Hepatocyte (in vitro differentiated cells): ENCODE results near the gene B4GALT7. TPM values are rescaled to one million over a fixed set of nuclear protein-coding genes. Genes with fewer than 3 reads are reported as not detected.

ENCODE experiments used
- DNase-seq: peaks from one replicate; pipeline ENCODE4 v3.0.0-alpha.2; 2016; ENCODE audit warnings: low spot score
- H2AFZ ChIP-seq: fragments of 200-600 bp; sonication (generic); 2 replicates; pipeline ENCODE4 v1.6.0; 2016; ENCODE audit warnings: antibody characterized with exemption, mild to moderate bottlenecking
- H3K27ac ChIP-seq: fragments of 200-600 bp; sonication (generic); 2 replicates; pipeline ENCODE4 v1.5.1; 2016; ENCODE audit warnings: mild to moderate bottlenecking
- H3K27me3 ChIP-seq: fragments of 200-600 bp; sonication (generic); 2 replicates; pipeline ENCODE4 v1.6.1; 2016
- H3K36me3 ChIP-seq: fragments of 200-600 bp; sonication (generic); replicated peaks from 2 replicates; pipeline ENCODE4 v1.5.1; 2016; ENCODE audit warnings: low read depth; ENCODE audit not compliant: insufficient read depth
- H3K4me1 ChIP-seq: fragments of 200-600 bp; sonication (generic); 2 replicates; pipeline ENCODE4 v1.5.1; 2016; ENCODE audit warnings: mild to moderate bottlenecking, moderate library complexity; ENCODE audit not compliant: insufficient read depth
- H3K4me2 ChIP-seq: fragments of 200-600 bp; sonication (generic); 2 replicates; pipeline ENCODE4 v1.6.0; 2016
- H3K4me3 ChIP-seq: fragments of 200-600 bp; sonication (generic); 2 replicates; pipeline ENCODE4 v1.5.1; 2016; ENCODE audit warnings: mild to moderate bottlenecking
- H3K79me2 ChIP-seq: fragments of 200-600 bp; sonication (generic); 2 replicates; pipeline ENCODE4 v1.6.0; 2017; ENCODE audit warnings: mild to moderate bottlenecking
- H3K9me2 ChIP-seq: fragments of 200-600 bp; sonication (generic); replicated peaks from 2 replicates; pipeline ENCODE4 v1.6.0; 2017; ENCODE audit warnings: mild to moderate bottlenecking; ENCODE audit not compliant: insufficient read depth
- H3K9me3 ChIP-seq: fragments of 200-600 bp; sonication (generic); 2 replicates; pipeline ENCODE4 v1.5.1; 2016; ENCODE audit warnings: low read depth, mild to moderate bottlenecking
- H4K20me1 ChIP-seq: fragments of 200-600 bp; sonication (generic); 2 replicates; pipeline ENCODE4 v1.6.0; 2016; ENCODE audit warnings: mild to moderate bottlenecking; ENCODE audit not compliant: insufficient read depth, poor library complexity, severe bottlenecking
- EZH2 ChIP-seq: fragments of 200-600 bp; sonication (generic); IDR thresholded peaks from 2 replicates; pipeline ENCODE4 v1.6.1; 2016; ENCODE audit warnings: antibody characterized with exemption, mild to moderate bottlenecking, borderline replicate concordance
- EZH2phosphoT487 ChIP-seq: fragments of 200-600 bp; sonication (generic); IDR thresholded peaks from one replicate; pipeline ENCODE4 v1.6.1; 2018; ENCODE audit warnings: antibody characterized with exemption, mild to moderate bottlenecking, low read depth, moderate library complexity; ENCODE audit not compliant: unreplicated experiment, severe bottlenecking
- WGBS: methylation state at CpG from one replicate; pipeline ENCODE4 v1.1.6; 2016; ENCODE audit warnings: low lambda C conversion rate; ENCODE audit errors: missing lambda C conversion rate; 5-methylcytosine and 5-hydroxymethylcytosine counted together
- polyA plus RNA-seq: library from polyadenylated mRNA; unstranded; fragments of >200 nt; fragmentation: Nextera tagmentation; extraction: Ambion mirVana; gene quantifications from 2 replicates; pipeline ENCODE4 v1.2.1, GENCODE V29; 2016
- total RNA-seq: library from RNA; depleted of rRNA; stranded (reverse); fragments of >200 nt; gene quantifications from 2 replicates; pipeline ENCODE4 v1.2.3, GENCODE V29; 2014
- TF ChIP-seq, protein P1 (sequence below): fragments of 200-600 bp; sonication (generic); IDR thresholded peaks from 2 replicates; pipeline ENCODE4 v1.5.1; 2016; ENCODE audit warnings: antibody characterized with exemption, mild to moderate bottlenecking; ENCODE audit not compliant: poor library complexity

B4GALT7 gene
- total and polyA plus RNA-seq, 2 experiments from 2014 or later = 28.5 to 60.7 TPM

DNA sequence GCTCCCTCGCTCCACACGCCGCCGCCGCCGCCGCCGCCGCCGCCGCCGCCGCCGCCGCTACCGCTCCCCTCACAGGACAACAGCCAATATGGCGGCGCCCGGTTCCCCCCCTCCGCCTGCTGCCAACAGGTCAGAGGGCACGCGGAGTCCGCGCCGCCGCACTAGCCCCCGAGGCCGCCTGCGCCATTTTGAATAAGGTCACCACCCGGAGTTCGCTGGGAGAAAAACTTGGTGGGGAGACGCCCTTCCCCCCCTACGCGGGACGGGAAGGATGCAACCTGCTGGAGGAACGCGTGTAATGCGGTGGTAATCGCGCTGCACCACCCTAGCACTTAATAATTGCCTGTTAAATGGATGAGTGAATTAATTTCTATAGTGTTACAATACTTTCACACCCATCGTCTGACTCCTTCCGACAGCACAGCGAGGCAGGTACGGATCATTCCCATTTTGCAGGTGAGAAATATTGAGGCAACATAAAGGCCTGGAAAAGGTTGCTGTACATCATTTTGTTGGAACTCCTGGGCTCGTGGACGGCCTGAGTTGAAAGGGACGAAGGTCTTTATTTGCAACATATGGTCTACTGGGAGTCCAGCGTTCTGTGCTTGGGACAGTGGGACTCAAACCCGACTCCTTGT, 45.3 kb upstream of the B4GALT7 start, which contains the start of gene FAM193B:
Gene FAM193B, minus strand, starts transcription at position 90 of the 638 bp plus-strand sequence. CDS start 105 bp downstream, outside the sequence.
- Histone ChIP-seq H3K4me3 (peak within 1 kb of the TSS; percentile 96), H3K27me3 (no peaks in the 10 kb centered on the region), H2AFZ (peak within 1 kb of the TSS; percentile 68), H3K9me2 (no peaks in the 10 kb centered on the region), H3K27ac (peak within 1 kb of the TSS; percentile 78), H4K20me1 (peaks cover 32% of the 10 kb centered on the region), H3K79me2 (peaks cover 48% of the 10 kb centered on the region), H3K4me1 (peaks cover 25% of the 10 kb centered on the region), H3K4me2 (peak within 1 kb of the TSS; percentile 95), H3K36me3 (peaks cover 5% of the 10 kb centered on the region), H3K9me3 (no peaks in the 10 kb centered on the region)
- no peak for TF ChIP-seq EZH2
- TF ChIP-seq, protein P1, sequence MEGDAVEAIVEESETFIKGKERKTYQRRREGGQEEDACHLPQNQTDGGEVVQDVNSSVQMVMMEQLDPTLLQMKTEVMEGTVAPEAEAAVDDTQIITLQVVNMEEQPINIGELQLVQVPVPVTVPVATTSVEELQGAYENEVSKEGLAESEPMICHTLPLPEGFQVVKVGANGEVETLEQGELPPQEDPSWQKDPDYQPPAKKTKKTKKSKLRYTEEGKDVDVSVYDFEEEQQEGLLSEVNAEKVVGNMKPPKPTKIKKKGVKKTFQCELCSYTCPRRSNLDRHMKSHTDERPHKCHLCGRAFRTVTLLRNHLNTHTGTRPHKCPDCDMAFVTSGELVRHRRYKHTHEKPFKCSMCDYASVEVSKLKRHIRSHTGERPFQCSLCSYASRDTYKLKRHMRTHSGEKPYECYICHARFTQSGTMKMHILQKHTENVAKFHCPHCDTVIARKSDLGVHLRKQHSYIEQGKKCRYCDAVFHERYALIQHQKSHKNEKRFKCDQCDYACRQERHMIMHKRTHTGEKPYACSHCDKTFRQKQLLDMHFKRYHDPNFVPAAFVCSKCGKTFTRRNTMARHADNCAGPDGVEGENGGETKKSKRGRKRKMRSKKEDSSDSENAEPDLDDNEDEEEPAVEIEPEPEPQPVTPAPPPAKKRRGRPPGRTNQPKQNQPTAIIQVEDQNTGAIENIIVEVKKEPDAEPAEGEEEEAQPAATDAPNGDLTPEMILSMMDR = peak; percentile 22
- no peak for TF ChIP-seq EZH2phosphoT487
- peak; percentile 96 for DNase-seq
- WGBS = 18% methylated on average over 37 of the region's 49 CpGs

DNA sequence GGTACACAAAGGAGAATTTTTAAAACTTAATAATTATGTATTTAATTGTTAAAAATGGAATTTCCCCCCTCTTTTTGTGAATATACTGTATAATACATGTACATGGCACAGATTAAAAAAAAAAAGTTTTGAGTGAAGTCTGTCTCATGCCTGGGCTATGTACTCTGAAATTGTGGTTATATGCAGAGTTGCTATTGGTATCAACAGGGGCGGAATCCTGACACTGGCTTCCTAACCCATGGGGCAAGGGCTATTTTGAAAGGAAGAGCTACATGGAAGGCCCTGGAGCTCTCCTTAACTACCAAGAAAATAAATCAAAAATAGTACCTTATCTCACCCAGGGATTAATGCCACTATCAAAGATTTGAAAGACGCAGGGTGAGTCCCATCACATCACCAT, 44.7 kb upstream of the B4GALT7 start:
- Histone ChIP-seq H3K79me2 (peaks cover 42% of the 10 kb centered on the region), H3K9me2 (no peaks in the 10 kb centered on the region), H3K27ac (no peak overlapping the region), H3K4me1 (peaks cover 25% of the 10 kb centered on the region), H3K9me3 (no peaks in the 10 kb centered on the region), H3K4me3 (no peak overlapping the region), H4K20me1 (peaks cover 32% of the 10 kb centered on the region), H3K36me3 (peaks cover 5% of the 10 kb centered on the region), H2AFZ (no peak overlapping the region), H3K27me3 (no peaks in the 10 kb centered on the region), H3K4me2 (peak overlapping the region; percentile 74)
- TF ChIP-seq, protein P1 = no peak
- no peak for TF ChIP-seq EZH2
- TF ChIP-seq EZH2phosphoT487 = no peak
- 91% methylated on average over 2 of the region's 2 CpGs for WGBS
- no peak for DNase-seq

DNA sequence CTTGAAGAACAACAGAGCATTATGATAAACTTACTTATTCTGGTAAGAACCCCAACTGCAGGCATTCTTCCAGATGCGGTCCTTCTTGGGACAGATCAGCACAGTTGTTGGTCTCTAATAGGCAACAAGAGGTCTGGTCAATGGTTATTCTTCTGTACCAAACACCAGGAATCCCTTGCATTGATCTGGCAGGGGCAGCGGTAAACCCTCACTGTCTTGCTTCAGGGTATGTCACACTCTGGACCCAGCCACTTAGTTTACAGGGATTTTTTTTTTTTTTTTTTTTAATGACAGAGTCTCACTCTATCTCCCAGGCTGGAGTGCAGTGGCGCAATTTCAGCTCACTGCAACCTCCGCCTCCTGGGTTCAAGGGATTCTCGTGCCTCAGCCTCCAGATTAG, 44.3 kb upstream of the B4GALT7 start:
- Histone ChIP-seq H3K9me3 (no peaks in the 10 kb centered on the region), H3K27me3 (no peaks in the 10 kb centered on the region), H4K20me1 (peaks cover 30% of the 10 kb centered on the region), H3K9me2 (no peaks in the 10 kb centered on the region), H3K36me3 (peaks cover 5% of the 10 kb centered on the region), H3K27ac (no peak overlapping the region), H3K4me1 (peaks cover 25% of the 10 kb centered on the region), H3K79me2 (peaks cover 38% of the 10 kb centered on the region), H3K4me2 (no peak overlapping the region), H3K4me3 (no peak overlapping the region), H2AFZ (no peak overlapping the region)
- DNase-seq = no peak
- TF ChIP-seq EZH2 (no peak), EZH2phosphoT487 (no peak)
- TF ChIP-seq, protein P1 = no peak
- WGBS = 90% methylated on average over 5 of the region's 5 CpGs
